ENCODE measurements around the gene PHACTR3.

DNA sequence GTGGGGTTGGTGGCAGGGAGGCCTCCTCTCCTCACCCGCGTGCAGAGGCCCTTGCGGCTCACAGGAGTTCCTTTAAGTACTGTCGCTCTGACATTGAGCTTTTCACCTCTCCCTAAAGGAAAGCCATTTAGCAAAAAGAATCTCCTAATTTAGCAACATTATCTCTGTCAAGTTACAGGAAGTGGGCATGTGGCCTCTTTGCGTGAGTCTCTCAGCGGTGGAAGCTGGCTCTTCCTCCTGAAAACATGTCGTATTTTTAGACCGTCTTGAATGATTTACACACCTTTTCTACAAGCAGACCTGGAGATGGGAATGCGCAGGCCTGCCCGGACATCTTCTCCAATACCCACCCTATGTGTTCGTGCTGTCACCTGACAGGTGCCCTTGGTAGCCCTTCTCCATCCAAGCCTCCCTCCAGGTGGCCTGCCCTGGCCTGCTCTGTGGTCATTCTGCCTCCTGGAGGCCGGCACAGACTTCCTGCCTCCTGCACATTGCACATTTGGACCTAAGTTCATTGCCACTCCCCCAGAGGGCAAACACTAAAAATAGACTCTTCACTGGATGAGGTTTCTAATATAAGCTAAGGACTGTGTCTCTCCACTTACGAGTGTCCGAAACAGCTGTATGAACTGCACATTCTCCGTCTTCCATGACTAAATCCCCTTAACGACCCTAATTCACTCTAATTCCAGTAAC, 18.5 kb upstream of the PHACTR3 start:
- TF ChIP-seq, protein P1, sequence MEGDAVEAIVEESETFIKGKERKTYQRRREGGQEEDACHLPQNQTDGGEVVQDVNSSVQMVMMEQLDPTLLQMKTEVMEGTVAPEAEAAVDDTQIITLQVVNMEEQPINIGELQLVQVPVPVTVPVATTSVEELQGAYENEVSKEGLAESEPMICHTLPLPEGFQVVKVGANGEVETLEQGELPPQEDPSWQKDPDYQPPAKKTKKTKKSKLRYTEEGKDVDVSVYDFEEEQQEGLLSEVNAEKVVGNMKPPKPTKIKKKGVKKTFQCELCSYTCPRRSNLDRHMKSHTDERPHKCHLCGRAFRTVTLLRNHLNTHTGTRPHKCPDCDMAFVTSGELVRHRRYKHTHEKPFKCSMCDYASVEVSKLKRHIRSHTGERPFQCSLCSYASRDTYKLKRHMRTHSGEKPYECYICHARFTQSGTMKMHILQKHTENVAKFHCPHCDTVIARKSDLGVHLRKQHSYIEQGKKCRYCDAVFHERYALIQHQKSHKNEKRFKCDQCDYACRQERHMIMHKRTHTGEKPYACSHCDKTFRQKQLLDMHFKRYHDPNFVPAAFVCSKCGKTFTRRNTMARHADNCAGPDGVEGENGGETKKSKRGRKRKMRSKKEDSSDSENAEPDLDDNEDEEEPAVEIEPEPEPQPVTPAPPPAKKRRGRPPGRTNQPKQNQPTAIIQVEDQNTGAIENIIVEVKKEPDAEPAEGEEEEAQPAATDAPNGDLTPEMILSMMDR (IDR thresholded peaks at IDR 0.05; ENCODE audit: low read length) = no peak
- no peak for TF ChIP-seq EZH2 (IDR thresholded peaks at IDR 0.05; ENCODE audit: borderline replicate concordance, low read length)

Measured in OCI-LY1 (cell line).